Endodermal cell (in vitro differentiated cells): ENCODE measurements around the gene MRPL22. TPM values are rescaled to one million over a fixed set of nuclear protein-coding genes. Genes with fewer than 3 reads are reported as not detected.

Experiments
- DNase-seq: peaks from one replicate; pipeline ENCODE4 v3.0.0-alpha.2; 2017
- H3K27ac ChIP-seq: 2 replicates; pipeline ENCODE4 v1.5.1; 2013; ENCODE audit warnings: mild to moderate bottlenecking, low read depth, low read length, moderate library complexity
- H3K27me3 ChIP-seq: 2 replicates; pipeline ENCODE4 v1.6.1; 2013; ENCODE audit warnings: mild to moderate bottlenecking, low read length, moderate library complexity; ENCODE audit not compliant: insufficient read depth, control insufficient read depth, poor library complexity, severe bottlenecking
- H3K36me3 ChIP-seq: 2 replicates; pipeline ENCODE4 v1.7.0; 2013; ENCODE audit warnings: mild to moderate bottlenecking, low read length, moderate library complexity; ENCODE audit not compliant: control insufficient read depth, insufficient read depth
- H3K4me1 ChIP-seq: one replicate; pipeline ENCODE4 v1.7.0; 2013; ENCODE audit warnings: low read length; ENCODE audit not compliant: control insufficient read depth, insufficient read depth
- H3K4me3 ChIP-seq: 2 replicates; pipeline ENCODE4 v1.5.1; 2013; ENCODE audit warnings: mild to moderate bottlenecking, low read length, moderate library complexity
- H3K9ac ChIP-seq: 2 replicates; pipeline ENCODE4 v1.6.1; 2013; ENCODE audit warnings: mild to moderate bottlenecking, low read length, moderate library complexity; ENCODE audit not compliant: poor library complexity, severe bottlenecking; ENCODE audit errors: extremely low read depth
- H3K9me3 ChIP-seq: 2 replicates; pipeline ENCODE4 v1.6.1; 2013; ENCODE audit warnings: mild to moderate bottlenecking, low read length, moderate library complexity; ENCODE audit not compliant: control insufficient read depth
- H3K27ac Mint-ChIP-seq: 2 replicates; pipeline ENCODE4 v1.8.0; 2020; ENCODE audit warnings: mixed read lengths
- H3K27me3 Mint-ChIP-seq: 2 replicates; pipeline ENCODE4 v1.8.0; 2021; ENCODE audit warnings: mild to moderate bottlenecking, mixed read lengths; ENCODE audit not compliant: insufficient read depth
- H3K36me3 Mint-ChIP-seq: 2 replicates; pipeline ENCODE4 v1.8.0; 2020; ENCODE audit warnings: low read depth, mixed read lengths
- H3K4me1 Mint-ChIP-seq: 2 replicates; pipeline ENCODE4 v1.8.0; 2020; ENCODE audit warnings: mixed read lengths
- H3K4me3 Mint-ChIP-seq: 2 replicates; pipeline ENCODE4 v1.8.0; 2020; ENCODE audit warnings: mild to moderate bottlenecking, moderate library complexity, mixed read lengths
- H3K9me3 Mint-ChIP-seq: 2 replicates; pipeline ENCODE4 v1.8.0; 2020; ENCODE audit warnings: mild to moderate bottlenecking, mixed read lengths
- WGBS, 2 experiments: methylation state at CpG; one replicate each; pipeline versions ENCODE4 v1.1.5 to v1.1.7; 2013; ENCODE audit warnings: missing lambda C conversion rate in 2 of 2, mixed read lengths in 1 of 2; ENCODE audit not compliant: insufficient coverage in 1 of 2, insufficient read length in 1 of 2; 5-methylcytosine and 5-hydroxymethylcytosine counted together
- long read RNA-seq, 4 experiments: library from polyadenylated mRNA in 2 of 4; library from RNA in 1 of 4; library from capped mRNA in 1 of 4; stranded (forward) in 3 of 4; unstranded in 1 of 4; transcript quantifications; one replicate each; pipeline ENCODE4 v2.0.0, GENCODE V29; 2020 to 2021; ENCODE audit warnings: inconsistent platforms in 1 of 4
- polyA plus RNA-seq, 2 experiments: library from polyadenylated mRNA; stranded (reverse); fragments of 50-300 nt; gene quantifications; one replicate each; pipeline ENCODE4 v1.2.3, GENCODE V29; 2013
- total RNA-seq, 2 donors: library from RNA; stranded (reverse); fragmentation: NEBNext Ultra II Directional in 1 of 2; extraction: Animal tissue kit (Norgen Biotek cat#: 25700) in 1 of 2; gene quantifications; 2 replicates in 1 of 2; 3 replicates in 1 of 2; pipeline ENCODE4 v1.2.1, GENCODE V29; 2021
- TF ChIP-seq, protein P1 (sequence below): fragments of 200-600 bp; sonication (generic); conservative IDR thresholded peaks from 2 replicates; pipeline ENCODE4 v1.5.0; 2021; ENCODE audit warnings: antibody characterized with exemption, mild to moderate bottlenecking

The MRPL22 gene
- total RNA-seq = 10 to 100 TPM; 84.3 to 96.6 TPM
- 79.7 TPM for polyA plus RNA-seq (2013, experiment 1 of 2)
- polyA plus RNA-seq (2013, experiment 2 of 2) = 103 TPM
- long read RNA-seq, experiment 1, transcript MRPL22-202 (6 exons, 784 nt) = minor isoform, 5 of 58 reads
- long read RNA-seq, experiment 1, transcript MRPL22-207 (7 exons, 3,176 nt) = major isoform, 32 of 58 reads
- long read RNA-seq, experiment 1, transcript MRPL22-201 (6 exons, 3,035 nt) = minor isoform, 5 of 58 reads
- long read RNA-seq, experiment 1, partial matches to known transcripts = 7 of 58 reads
- long read RNA-seq, experiment 1, other reads (novel, unspliced or antisense) = 6 of 58 reads
- long read RNA-seq, experiment 2, transcript MRPL22-201 (6 exons, 3,035 nt) = minor isoform, 25 of 153 reads
- long read RNA-seq, experiment 2, transcript MRPL22-207 (7 exons, 3,176 nt) = major isoform, 118 of 153 reads
- long read RNA-seq, experiment 2, partial matches to known transcripts = 2 of 153 reads
- long read RNA-seq, experiment 2, other reads (novel, unspliced or antisense) = 6 of 153 reads
- long read RNA-seq, experiment 3, transcript MRPL22-207 (7 exons, 3,176 nt) = major isoform, 46 of 51 reads
- long read RNA-seq, experiment 3, partial matches to known transcripts = 0 of 51 reads
- long read RNA-seq, experiment 3, other reads (novel, unspliced or antisense) = 1 of 51 reads
- long read RNA-seq, experiment 4, transcript MRPL22-207 (7 exons, 3,176 nt) = major isoform, 18 of 31 reads
- long read RNA-seq, experiment 4, transcript MRPL22-202 (6 exons, 784 nt) = minor isoform, 8 of 31 reads
- long read RNA-seq, experiment 4, partial matches to known transcripts = 0 of 31 reads
- long read RNA-seq, experiment 4, other reads (novel, unspliced or antisense) = 4 of 31 reads

DNA sequence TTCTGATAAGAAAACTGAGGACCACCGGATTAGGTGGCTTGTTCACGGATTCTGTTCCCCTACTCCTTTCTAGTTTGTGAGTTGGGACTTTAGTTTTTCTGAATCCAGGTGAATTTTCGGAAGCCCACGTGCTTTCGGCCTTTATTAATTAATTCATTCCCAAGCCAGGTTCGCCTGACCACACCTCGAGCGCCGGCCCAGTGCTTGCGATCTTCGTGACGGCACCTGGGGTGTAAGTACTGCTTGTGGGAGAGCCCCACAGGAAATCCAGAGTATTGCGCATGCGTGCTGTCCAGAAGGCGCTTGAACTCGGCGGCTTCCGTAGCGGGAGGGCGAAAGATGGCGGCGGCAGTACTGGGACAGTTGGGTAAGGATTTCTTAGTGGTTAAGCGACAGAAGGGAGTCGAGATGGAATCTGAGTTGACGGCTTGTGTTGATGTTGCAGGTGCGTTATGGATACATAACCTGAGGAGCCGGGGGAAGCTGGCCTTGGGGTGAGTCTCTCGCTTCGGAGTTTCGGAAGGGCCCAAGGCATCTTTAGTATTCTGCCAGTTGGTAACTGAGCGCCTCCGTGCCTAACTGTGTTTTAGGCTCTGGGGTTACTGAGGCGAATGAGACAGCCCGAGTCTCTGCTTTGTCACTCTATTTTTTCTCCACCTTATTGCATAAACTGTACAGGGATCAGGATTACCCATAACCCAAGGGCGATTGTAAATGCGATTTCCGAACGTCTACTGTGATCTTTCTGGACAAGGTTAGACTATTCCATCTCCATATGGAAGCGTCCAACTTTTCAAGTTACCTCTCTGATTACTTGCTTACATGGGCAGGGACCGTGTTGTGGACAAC lies at the start of gene MRPL22:
TSS of gene MRPL22 (plus strand) at position 302 of the 849 bp plus-strand sequence. CDS start at position 340, 38 bp downstream.
- Mint-ChIP-seq H3K9me3 (no peaks in the 10 kb centered on the region), H3K4me1 (peaks cover 24% of the 10 kb centered on the region), H3K27ac (peak within 1 kb of the TSS; percentile 96), H3K36me3 (peaks cover 2% of the 10 kb centered on the region), H3K4me3 (peak within 1 kb of the TSS; percentile 92), H3K27me3 (no peaks in the 10 kb centered on the region)
- H3K4me1 ChIP-seq = peaks cover 4% of the 10 kb centered on the region
- H3K9me3 ChIP-seq = no peaks in the 10 kb centered on the region
- 5 to 10% methylated on average over 17 to 40 of the region's 40 CpGs for WGBS, 2 experiments
- peak within 1 kb of the TSS; percentile 98 for H3K4me3 ChIP-seq
- H3K27me3 ChIP-seq = no peaks in the 10 kb centered on the region
- TF ChIP-seq, protein P1, sequence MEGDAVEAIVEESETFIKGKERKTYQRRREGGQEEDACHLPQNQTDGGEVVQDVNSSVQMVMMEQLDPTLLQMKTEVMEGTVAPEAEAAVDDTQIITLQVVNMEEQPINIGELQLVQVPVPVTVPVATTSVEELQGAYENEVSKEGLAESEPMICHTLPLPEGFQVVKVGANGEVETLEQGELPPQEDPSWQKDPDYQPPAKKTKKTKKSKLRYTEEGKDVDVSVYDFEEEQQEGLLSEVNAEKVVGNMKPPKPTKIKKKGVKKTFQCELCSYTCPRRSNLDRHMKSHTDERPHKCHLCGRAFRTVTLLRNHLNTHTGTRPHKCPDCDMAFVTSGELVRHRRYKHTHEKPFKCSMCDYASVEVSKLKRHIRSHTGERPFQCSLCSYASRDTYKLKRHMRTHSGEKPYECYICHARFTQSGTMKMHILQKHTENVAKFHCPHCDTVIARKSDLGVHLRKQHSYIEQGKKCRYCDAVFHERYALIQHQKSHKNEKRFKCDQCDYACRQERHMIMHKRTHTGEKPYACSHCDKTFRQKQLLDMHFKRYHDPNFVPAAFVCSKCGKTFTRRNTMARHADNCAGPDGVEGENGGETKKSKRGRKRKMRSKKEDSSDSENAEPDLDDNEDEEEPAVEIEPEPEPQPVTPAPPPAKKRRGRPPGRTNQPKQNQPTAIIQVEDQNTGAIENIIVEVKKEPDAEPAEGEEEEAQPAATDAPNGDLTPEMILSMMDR = no peak
- peaks cover 15% of the 10 kb centered on the region for H3K36me3 ChIP-seq
- no peak within 1 kb of the TSS for H3K27ac ChIP-seq
- peak; percentile 97 for DNase-seq
- peak within 1 kb of the TSS; percentile 70 for H3K9ac ChIP-seq

DNA sequence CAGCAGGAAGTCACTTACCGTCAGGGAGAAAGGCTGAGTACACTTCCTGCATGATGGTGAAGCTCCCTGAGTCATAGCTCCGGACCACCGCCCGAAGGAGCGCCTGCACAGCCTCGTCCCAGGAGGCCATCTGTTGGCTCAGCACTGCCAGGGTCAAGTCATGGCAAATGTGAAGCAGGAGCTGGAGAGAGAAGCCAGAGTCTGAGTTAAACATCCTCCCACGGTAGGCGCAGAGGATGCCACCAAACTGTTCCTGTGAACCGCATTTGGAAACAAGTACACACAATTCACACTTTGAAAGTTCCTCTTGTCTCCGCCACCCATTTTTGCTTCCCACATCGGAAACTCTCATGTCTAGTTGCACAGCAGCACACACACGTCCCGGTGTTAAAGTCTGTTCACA lies 48.5 kb upstream of the MRPL22 start:
- Histone ChIP-seq H3K27me3 (no peaks in the 10 kb centered on the region), H3K9me3 (peaks cover 22% of the 10 kb centered on the region), H3K36me3 (peaks cover 92% of the 10 kb centered on the region), H3K9ac (no peak overlapping the region), H3K27ac (no peak overlapping the region), H3K4me1 (no peaks in the 10 kb centered on the region), H3K4me3 (no peak overlapping the region)
- peaks cover 84% of the 10 kb centered on the region for H3K36me3 Mint-ChIP-seq
- no peak overlapping the region for H3K27ac Mint-ChIP-seq
- H3K4me3 Mint-ChIP-seq = no peak overlapping the region
- no peaks in the 10 kb centered on the region for H3K9me3 Mint-ChIP-seq
- DNase-seq = no peak
- TF ChIP-seq, protein P1 = no peak
- 86 to 97% methylated on average over 9 to 13 of the region's 13 CpGs for WGBS, 2 experiments
- H3K27me3 Mint-ChIP-seq = no peaks in the 10 kb centered on the region
- H3K4me1 Mint-ChIP-seq = peaks cover 17% of the 10 kb centered on the region

DNA sequence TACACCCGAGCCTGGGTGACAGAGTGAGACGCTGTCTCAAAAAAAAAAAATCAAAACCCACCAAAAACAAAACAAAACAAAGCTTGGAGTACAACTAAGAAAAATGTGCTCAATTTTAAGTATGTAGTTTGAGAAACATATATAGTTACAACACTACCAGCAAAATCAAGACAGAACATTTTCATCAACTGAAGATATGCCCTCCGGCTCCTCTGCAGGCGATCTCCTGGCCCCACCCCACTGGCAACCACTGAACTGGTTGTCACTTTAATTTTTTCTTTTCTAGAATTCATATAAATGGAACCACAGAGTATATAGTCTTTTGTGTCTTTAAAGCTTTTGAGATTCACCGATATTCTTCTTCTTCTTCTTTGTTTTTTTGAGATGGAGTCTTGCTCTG lies 47.5 kb upstream of the MRPL22 start:
- 85% methylated on average over 5 of the region's 5 CpGs; no CpG with 5 or more reads in 1 of the 2 experiments for WGBS, 2 experiments
- Histone ChIP-seq H3K4me3 (no peak overlapping the region), H3K4me1 (no peaks in the 10 kb centered on the region), H3K27ac (no peak overlapping the region), H3K36me3 (peaks cover 91% of the 10 kb centered on the region), H3K9me3 (peaks cover 12% of the 10 kb centered on the region), H3K9ac (no peak overlapping the region), H3K27me3 (no peaks in the 10 kb centered on the region)
- DNase-seq = no peak
- TF ChIP-seq, protein P1 = no peak
- H3K27me3 Mint-ChIP-seq = no peaks in the 10 kb centered on the region
- H3K9me3 Mint-ChIP-seq = no peaks in the 10 kb centered on the region
- H3K27ac Mint-ChIP-seq = no peak overlapping the region
- H3K4me1 Mint-ChIP-seq = peaks cover 17% of the 10 kb centered on the region
- no peak overlapping the region for H3K4me3 Mint-ChIP-seq
- peaks cover 80% of the 10 kb centered on the region for H3K36me3 Mint-ChIP-seq
